ENCODE results near the gene G6PC3. TPM values are rescaled to one million over a fixed set of nuclear protein-coding genes. Genes with fewer than 3 reads are reported as not detected.

G6PC3 gene
- total and polyA plus RNA-seq, 4 donors: 6.7 to 15.1 (median 8.3) TPM

DNA sequence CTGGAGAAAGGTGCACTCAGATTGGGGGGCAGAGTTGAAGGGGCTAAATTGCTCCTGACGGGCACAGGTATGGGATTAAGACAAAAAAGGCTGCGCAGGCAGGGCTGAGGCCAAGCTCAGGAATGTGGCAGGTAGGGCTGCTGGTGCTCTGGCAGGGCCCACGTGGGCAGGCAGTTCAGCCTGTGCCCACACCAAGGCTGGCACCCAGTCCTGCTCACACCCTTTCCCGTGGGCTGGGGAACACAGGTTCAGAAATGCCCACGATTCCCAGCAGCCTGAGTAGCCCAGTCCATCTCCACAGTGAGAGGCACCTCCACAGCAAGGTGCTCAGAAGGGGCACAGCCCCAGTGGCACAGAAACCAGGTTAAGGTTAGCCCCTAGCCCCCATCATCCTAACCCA, 48.5 kb downstream of the G6PC3 start:
- no peak for DNase-seq (ENCODE audit: low spot score)
- TF ChIP-seq JUND (IDR thresholded peaks at IDR 0.05) (no peak), ZBTB33 (IDR thresholded peaks at IDR 0.05) (no peak), FOXA1 (IDR thresholded peaks at IDR 0.05) (no peak), NR2F2 (IDR thresholded peaks at IDR 0.05) (no peak), YY1 (IDR thresholded peaks at IDR 0.05) (no peak), RAD21 (IDR thresholded peaks at IDR 0.05) (no peak), REST (IDR thresholded peaks at IDR 0.05) (no peak), GABPA (IDR thresholded peaks at IDR 0.05 in 1 of 2, conservative IDR thresholded peaks at IDR 0.05 in 1 of 2) (no peak), EGR1 (IDR thresholded peaks at IDR 0.05; ENCODE audit: low read depth in 2 of 2) (no peak), CTCF (IDR thresholded peaks at IDR 0.05; ENCODE audit: low read depth, low read length, missing input control) (no peak), HNF4G (IDR thresholded peaks at IDR 0.05) (no peak)
- TF ChIP-seq, protein P1, sequence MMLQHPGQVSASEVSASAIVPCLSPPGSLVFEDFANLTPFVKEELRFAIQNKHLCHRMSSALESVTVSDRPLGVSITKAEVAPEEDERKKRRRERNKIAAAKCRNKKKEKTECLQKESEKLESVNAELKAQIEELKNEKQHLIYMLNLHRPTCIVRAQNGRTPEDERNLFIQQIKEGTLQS (IDR thresholded peaks at IDR 0.05): no peak
- 65% methylated on average over 5 of the region's 5 CpGs for WGBS
- H3K27ac ChIP-seq (ENCODE audit: low read depth in 1 of 2, low read length in 2 of 2): no peak overlapping the region
- no peaks in the 10 kb centered on the region for H3K27me3 ChIP-seq (ENCODE audit: control insufficient read depth in 4 of 4, insufficient read depth in 4 of 4, low read length in 3 of 4)
- peaks cover 6 to 26% (median 15%) of the 10 kb centered on the region in 4 donors for H3K4me1 ChIP-seq (ENCODE audit: control insufficient read depth in 4 of 4, insufficient read depth in 4 of 4, low read length in 3 of 4)
- H3K4me3 ChIP-seq (ENCODE audit: low read depth in 1 of 3, low read length in 3 of 3): no peak overlapping the region
- no peak overlapping the region for H3K9ac ChIP-seq (ENCODE audit: low read depth in 1 of 2, low read length in 2 of 2)
- H3K36me3 ChIP-seq (ENCODE audit: control insufficient read depth in 4 of 4, insufficient read depth in 3 of 4, low read depth in 1 of 4, low read length in 3 of 4): no peaks in the 10 kb centered on the region
- no peaks in the 10 kb centered on the region for H3K9me3 ChIP-seq (ENCODE audit: control insufficient read depth in 4 of 4, low read length in 3 of 4)

DNA sequence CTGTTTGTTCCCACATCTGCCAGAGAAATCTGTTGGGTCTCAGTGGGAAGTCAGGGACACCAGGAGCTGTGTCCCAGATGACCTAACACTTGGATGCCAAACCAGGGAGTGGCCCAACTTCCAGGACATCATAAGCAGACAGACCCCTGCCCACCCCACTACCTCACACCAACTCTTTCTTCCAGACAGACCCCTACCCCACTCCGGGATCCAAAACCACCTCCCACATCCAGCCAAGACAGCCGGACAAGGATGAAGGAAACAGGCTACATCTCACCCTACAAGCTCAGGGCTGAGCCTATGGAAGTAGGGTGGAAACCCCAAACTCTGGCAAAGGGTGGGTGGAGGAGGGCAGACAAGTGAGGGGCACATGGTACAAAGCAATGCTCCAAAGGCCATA, 49.3 kb downstream of the G6PC3 start:
- H3K4me3 ChIP-seq (ENCODE audit: low read depth in 1 of 3, low read length in 3 of 3): no peak overlapping the region
- no peaks in the 10 kb centered on the region for H3K9me3 ChIP-seq (ENCODE audit: control insufficient read depth in 4 of 4, low read length in 3 of 4)
- 77% methylated on average over 2 of the region's 2 CpGs for WGBS
- no peaks in the 10 kb centered on the region for H3K27me3 ChIP-seq (ENCODE audit: control insufficient read depth in 4 of 4, insufficient read depth in 4 of 4, low read length in 3 of 4)
- H3K27ac ChIP-seq (ENCODE audit: low read depth in 1 of 2, low read length in 2 of 2): no peak overlapping the region
- DNase-seq (ENCODE audit: low spot score): no peak
- peaks cover 6 to 24% (median 15%) of the 10 kb centered on the region in 4 donors for H3K4me1 ChIP-seq (ENCODE audit: control insufficient read depth in 4 of 4, insufficient read depth in 4 of 4, low read length in 3 of 4)
- H3K9ac ChIP-seq (ENCODE audit: low read depth in 1 of 2, low read length in 2 of 2): no peak overlapping the region
- H3K36me3 ChIP-seq (ENCODE audit: control insufficient read depth in 4 of 4, insufficient read depth in 3 of 4, low read depth in 1 of 4, low read length in 3 of 4): no peaks in the 10 kb centered on the region
- TF ChIP-seq CTCF (IDR thresholded peaks at IDR 0.05; ENCODE audit: low read depth, low read length, missing input control): no peak
- TF ChIP-seq HNF4G (IDR thresholded peaks at IDR 0.05): no peak
- TF ChIP-seq GABPA (IDR thresholded peaks at IDR 0.05 in 1 of 2, conservative IDR thresholded peaks at IDR 0.05 in 1 of 2): no peak
- no peak for TF ChIP-seq HNF4A (conservative IDR thresholded peaks at IDR 0.05)
- TF ChIP-seq, protein P1 (IDR thresholded peaks at IDR 0.05): no peak
- no peak for TF ChIP-seq ZBTB33 (IDR thresholded peaks at IDR 0.05)
- no peak for TF ChIP-seq FOXA2 (IDR thresholded peaks at IDR 0.05)
- no peak for TF ChIP-seq REST (IDR thresholded peaks at IDR 0.05)
- no peak for TF ChIP-seq RXRA (IDR thresholded peaks at IDR 0.05)
- TF ChIP-seq NR2F2 (IDR thresholded peaks at IDR 0.05): no peak

Measured in liver (tissue), 9 donors.